ENCODE data around the gene CALML5.

The CALML5 gene

DNA sequence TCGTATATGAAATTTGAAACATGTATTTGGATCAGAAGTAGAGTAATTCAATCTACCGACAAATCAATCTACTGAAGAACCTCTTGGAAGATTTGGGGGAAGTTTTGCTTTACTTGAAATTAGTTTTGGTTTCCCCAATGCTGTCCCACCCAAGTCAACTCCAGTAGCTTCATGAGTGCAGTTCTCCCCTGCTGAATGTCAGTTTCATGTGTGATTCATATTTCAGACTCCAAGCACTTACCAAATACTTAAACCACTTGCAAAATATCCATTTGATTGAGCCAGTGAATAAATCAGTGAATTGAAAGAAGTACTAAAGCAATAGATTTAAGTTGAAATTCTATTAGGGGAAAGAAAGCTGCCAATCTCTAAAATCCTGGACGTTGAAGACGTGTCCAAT lies 9.3 kb downstream of the CALML5 start:
- Histone ChIP-seq H3K9ac (ENCODE audit: insufficient read length) (no peak overlapping the region), H3K9me3 (ENCODE audit: low read depth, low read length) (no peaks in the 10 kb centered on the region)
- TF ChIP-seq FOXP2 (optimal IDR thresholded peaks at IDR 0.05; ENCODE audit: control extremely low read depth, extremely low read length, insufficient read depth) (no peak), POLR2AphosphoS5 (IDR thresholded peaks at IDR 0.05; ENCODE audit: borderline replicate concordance, low read depth, low read length) (no peak), EZH2 (IDR thresholded peaks at IDR 0.05) (no peak)

DNA sequence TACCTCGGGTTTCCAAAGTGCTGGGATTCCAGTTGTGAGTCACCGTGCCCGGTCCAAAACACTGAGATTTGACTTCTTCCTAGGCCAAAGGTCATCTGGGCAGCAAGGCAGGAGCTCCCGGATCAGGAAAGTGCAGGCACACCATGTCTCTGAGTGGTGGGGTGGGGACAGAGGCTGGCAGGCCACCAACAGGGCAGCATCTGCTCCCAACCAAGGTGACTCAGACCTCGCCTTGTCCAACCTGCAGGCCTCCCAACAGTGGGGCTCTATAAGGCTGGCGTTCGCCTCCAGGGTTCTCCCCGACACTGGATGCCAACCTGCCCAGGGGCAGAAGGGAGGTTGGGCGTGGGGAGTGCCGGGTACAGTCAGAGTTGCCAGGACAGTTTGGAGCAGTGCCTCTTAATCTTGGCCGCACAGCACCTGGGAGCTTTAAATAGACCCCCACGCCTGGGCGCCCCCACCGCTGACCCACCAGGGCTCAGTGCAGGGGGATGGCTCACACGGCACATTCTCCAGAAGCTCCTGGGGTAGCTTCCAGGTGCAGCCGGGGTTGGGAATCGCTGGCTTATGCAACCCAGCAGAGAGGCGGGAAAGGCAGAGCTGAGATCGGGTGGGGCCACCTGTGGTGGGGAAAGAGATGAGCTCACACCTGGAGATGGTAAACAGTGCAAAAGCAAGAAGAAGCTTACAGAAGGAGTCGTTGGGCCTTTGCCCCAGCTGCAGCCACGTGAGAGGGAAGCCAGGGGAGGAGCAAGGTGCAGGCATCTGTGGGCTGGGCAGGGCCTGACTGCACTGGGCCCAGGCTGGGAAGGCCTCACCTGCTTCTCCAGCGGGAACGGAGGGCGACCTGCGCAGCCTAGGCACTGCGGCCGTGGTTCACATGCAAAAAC lies 10.9 kb downstream of the CALML5 start:
- DNase-seq (ENCODE audit: low read depth, low spot score) = no peak

More for the DNA sequence above, 9.3 kb downstream of the CALML5 start:
- no peaks in the 10 kb centered on the region for H3K36me3 ChIP-seq (ENCODE audit: insufficient read depth, low read length)
- H3K27ac ChIP-seq = no peak overlapping the region
- DNase-seq (ENCODE audit: low read depth, low spot score) = no peak
- H3K4me3 ChIP-seq = no peak overlapping the region

DNA sequence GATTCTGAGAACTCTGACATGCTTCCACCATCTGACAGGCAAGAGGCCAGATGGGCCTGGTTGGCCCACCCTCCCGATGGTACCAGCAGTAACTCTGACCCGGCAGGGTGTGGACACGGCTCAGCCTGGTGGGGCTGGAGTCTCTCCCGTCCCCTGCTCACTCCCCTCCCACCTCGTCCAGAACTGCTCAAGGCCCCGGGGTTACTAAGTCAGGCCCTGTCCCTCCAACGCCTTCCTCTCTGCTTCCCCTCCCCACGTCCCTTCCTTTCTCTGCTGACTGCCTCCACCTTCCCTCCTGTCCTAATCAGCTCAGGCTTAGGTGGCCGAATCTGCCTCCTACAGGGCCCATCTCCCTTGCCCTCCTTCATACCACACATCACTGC lies 12.5 kb downstream of the CALML5 start:
- no peak for TF ChIP-seq POLR2AphosphoS5 (IDR thresholded peaks at IDR 0.05; ENCODE audit: borderline replicate concordance, low read depth, low read length)
- no peak for TF ChIP-seq FOXP2 (optimal IDR thresholded peaks at IDR 0.05; ENCODE audit: control extremely low read depth, extremely low read length, insufficient read depth)
- no peak for TF ChIP-seq EZH2 (IDR thresholded peaks at IDR 0.05)
- Histone ChIP-seq H3K36me3 (ENCODE audit: insufficient read depth, low read length) (no peaks in the 10 kb centered on the region), H3K9ac (ENCODE audit: insufficient read length) (no peak overlapping the region), H3K27ac (no peak overlapping the region), H3K4me3 (no peak overlapping the region), H3K9me3 (ENCODE audit: low read depth, low read length) (no peaks in the 10 kb centered on the region)
- no peak for DNase-seq (ENCODE audit: low read depth, low spot score)

More for the DNA sequence above, 10.9 kb downstream of the CALML5 start:
- Histone ChIP-seq H3K27ac (no peak overlapping the region), H3K4me3 (no peak overlapping the region), H3K9me3 (ENCODE audit: low read depth, low read length) (no peaks in the 10 kb centered on the region), H3K36me3 (ENCODE audit: insufficient read depth, low read length) (no peaks in the 10 kb centered on the region), H3K9ac (ENCODE audit: insufficient read length) (no peak overlapping the region)
- TF ChIP-seq FOXP2 (optimal IDR thresholded peaks at IDR 0.05; ENCODE audit: control extremely low read depth, extremely low read length, insufficient read depth) (no peak), EZH2 (IDR thresholded peaks at IDR 0.05) (no peak), POLR2AphosphoS5 (IDR thresholded peaks at IDR 0.05; ENCODE audit: borderline replicate concordance, low read depth, low read length) (no peak)

DNA sequence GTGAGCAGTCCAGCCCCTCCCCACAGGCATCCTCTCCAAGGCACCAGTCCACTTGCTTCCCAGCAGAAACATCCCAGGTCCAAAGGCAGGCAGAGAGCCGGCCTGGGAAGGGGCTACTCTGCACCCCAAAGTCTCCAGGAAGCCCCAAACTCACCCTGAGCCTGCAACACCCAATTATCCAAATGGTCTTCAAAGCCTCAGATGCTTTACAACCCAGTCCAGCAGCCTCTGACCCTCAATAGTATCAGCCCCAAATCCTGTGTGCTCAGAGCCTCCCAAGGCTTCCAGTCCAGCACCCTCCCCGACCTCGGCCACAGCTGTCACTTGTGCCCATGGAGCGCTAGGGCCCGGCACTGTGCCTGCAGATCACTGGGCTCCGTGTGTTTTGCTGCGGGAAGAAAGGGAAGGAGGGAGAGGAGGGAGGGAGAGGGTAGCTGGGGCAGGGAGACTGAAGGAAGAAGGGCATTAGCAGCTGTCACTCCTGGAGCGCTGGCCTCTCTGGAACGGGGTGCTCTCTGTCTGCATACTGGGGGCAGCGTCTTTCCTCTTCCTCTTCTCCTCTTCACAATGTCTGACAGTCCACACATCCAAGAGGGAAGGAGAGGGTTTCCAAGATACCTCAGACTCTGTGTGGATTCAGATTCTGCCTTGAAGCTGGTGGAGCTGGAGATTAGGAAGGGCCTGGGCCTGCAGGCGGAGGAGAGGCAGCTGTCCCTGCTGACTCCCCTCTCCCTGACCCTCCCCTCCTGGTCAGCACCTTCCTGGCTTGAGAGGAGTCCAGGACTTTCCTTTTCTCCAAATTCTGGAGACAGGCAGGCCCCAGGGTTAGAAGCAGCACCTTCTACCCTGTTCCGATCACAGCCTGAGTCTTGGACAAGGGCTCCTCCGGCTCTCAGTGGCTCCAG lies 13.2 kb downstream of the CALML5 start:
- Histone ChIP-seq H3K9ac (ENCODE audit: insufficient read length) (no peak overlapping the region), H3K36me3 (ENCODE audit: insufficient read depth, low read length) (no peaks in the 10 kb centered on the region), H3K4me3 (no peak overlapping the region), H3K9me3 (ENCODE audit: low read depth, low read length) (no peaks in the 10 kb centered on the region), H3K27ac (no peak overlapping the region)
- TF ChIP-seq EZH2 (IDR thresholded peaks at IDR 0.05) (no peak), POLR2AphosphoS5 (IDR thresholded peaks at IDR 0.05; ENCODE audit: borderline replicate concordance, low read depth, low read length) (no peak), FOXP2 (optimal IDR thresholded peaks at IDR 0.05; ENCODE audit: control extremely low read depth, extremely low read length, insufficient read depth) (no peak)
- no peak for DNase-seq (ENCODE audit: low read depth, low spot score)

DNA sequence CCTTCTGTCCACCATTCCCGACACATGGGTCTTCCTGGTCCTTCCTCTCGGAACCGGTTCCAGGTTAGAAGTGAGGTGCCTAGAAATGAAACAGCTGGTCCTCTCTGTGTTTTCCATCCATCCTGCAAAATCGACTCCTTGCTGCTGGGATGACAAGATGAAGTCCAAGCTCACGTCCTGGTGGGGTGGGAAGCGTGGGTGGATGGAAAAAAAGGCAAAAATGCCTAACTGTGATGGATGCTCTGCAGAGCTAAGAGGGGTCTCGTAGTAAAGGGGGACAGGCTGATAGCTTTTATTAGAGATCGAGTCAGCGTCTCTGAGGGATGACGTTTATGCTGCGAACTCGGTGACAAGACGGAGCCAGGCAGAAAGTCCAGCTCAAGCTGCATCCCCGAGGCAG lies 14.1 kb downstream of the CALML5 start:
- H3K9me3 ChIP-seq (ENCODE audit: low read depth, low read length) = no peaks in the 10 kb centered on the region
- H3K4me3 ChIP-seq = no peak overlapping the region

DNA sequence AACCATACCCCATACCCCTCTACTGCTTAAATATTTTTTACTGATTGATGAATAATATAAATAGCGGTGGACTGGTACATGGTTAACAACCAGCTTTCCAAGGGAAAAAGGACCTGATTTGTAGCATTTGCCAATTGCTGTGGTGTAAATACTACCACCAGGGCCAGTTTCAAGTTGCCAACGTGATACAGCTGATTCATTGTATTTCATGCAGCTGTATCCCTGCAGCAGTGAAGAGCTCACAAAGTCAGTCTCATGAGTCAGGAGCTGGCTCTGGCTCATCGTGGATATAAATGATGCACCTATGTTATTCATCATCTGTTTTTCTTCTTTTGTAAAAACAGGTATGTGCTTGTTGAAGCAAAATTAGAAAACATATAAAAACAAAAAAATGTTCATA lies 15.2 kb downstream of the CALML5 start:
- TF ChIP-seq POLR2AphosphoS5 (IDR thresholded peaks at IDR 0.05; ENCODE audit: borderline replicate concordance, low read depth, low read length) (no peak), FOXP2 (optimal IDR thresholded peaks at IDR 0.05; ENCODE audit: control extremely low read depth, extremely low read length, insufficient read depth) (no peak), EZH2 (IDR thresholded peaks at IDR 0.05) (no peak)
- Histone ChIP-seq H3K4me3 (no peak overlapping the region), H3K27ac (no peak overlapping the region), H3K9me3 (ENCODE audit: low read depth, low read length) (no peaks in the 10 kb centered on the region), H3K36me3 (ENCODE audit: insufficient read depth, low read length) (no peaks in the 10 kb centered on the region), H3K9ac (ENCODE audit: insufficient read length) (no peak overlapping the region)
- no peak for DNase-seq (ENCODE audit: low read depth, low spot score)

More for the DNA sequence above, 14.1 kb downstream of the CALML5 start:
- Histone ChIP-seq H3K27ac (no peak overlapping the region), H3K36me3 (ENCODE audit: insufficient read depth, low read length) (no peaks in the 10 kb centered on the region), H3K9ac (ENCODE audit: insufficient read length) (no peak overlapping the region)
- no peak for DNase-seq (ENCODE audit: low read depth, low spot score)
- TF ChIP-seq POLR2AphosphoS5 (IDR thresholded peaks at IDR 0.05; ENCODE audit: borderline replicate concordance, low read depth, low read length) (no peak), FOXP2 (optimal IDR thresholded peaks at IDR 0.05; ENCODE audit: control extremely low read depth, extremely low read length, insufficient read depth) (no peak), EZH2 (IDR thresholded peaks at IDR 0.05) (no peak)

DNA sequence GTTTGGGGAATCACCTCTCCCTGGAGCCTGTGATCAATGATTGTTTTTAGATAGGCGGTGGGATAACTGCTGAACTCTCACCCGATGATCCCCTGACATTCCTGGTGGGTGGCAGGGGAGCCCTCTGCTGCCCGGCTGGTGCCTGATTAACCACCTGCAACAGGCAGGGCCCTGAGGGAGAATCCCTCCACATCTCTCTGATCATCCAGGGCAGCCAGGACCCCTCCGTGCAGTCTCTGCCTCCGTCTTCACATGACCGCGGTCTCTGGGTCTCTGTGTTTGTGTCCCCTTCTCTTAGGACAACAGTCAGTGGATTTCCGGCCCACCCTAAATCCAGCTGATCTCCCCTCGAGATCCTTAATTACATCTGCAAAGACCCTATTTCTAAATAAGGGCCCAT lies 17.4 kb downstream of the CALML5 start:
- Histone ChIP-seq H3K9me3 (ENCODE audit: low read depth, low read length) (no peaks in the 10 kb centered on the region), H3K4me3 (no peak overlapping the region), H3K9ac (ENCODE audit: insufficient read length) (no peak overlapping the region), H3K27ac (no peak overlapping the region), H3K36me3 (ENCODE audit: insufficient read depth, low read length) (no peaks in the 10 kb centered on the region)
- no peak for DNase-seq (ENCODE audit: low read depth, low spot score)
- TF ChIP-seq FOXP2 (optimal IDR thresholded peaks at IDR 0.05; ENCODE audit: control extremely low read depth, extremely low read length, insufficient read depth) (no peak), POLR2AphosphoS5 (IDR thresholded peaks at IDR 0.05; ENCODE audit: borderline replicate concordance, low read depth, low read length) (no peak), EZH2 (IDR thresholded peaks at IDR 0.05) (no peak)

DNA sequence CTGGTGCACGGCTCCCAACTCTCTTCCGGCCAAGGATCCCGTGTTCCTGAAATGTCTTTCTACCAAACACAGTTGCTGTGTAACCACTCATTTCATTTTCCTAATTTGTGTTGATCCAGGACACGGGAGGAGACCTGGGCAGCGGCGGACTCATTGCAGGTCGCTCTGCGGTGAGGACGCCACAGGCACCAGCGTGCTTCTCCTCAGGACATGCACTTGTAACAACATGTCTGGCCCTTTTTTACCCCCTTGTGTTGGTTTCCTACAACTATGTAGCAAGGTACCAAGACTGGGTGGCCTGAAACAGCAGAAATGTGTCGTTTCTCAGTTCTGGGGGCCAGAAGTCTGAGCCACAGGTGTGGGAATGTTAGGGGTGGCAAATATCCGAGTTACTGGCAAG lies 18.2 kb downstream of the CALML5 start:
- Histone ChIP-seq H3K27ac (no peak overlapping the region), H3K9ac (ENCODE audit: insufficient read length) (no peak overlapping the region), H3K9me3 (ENCODE audit: low read depth, low read length) (no peaks in the 10 kb centered on the region), H3K4me3 (no peak overlapping the region), H3K36me3 (ENCODE audit: insufficient read depth, low read length) (no peaks in the 10 kb centered on the region)
- TF ChIP-seq EZH2 (IDR thresholded peaks at IDR 0.05) = no peak
- no peak for TF ChIP-seq POLR2AphosphoS5 (IDR thresholded peaks at IDR 0.05; ENCODE audit: borderline replicate concordance, low read depth, low read length)
- TF ChIP-seq FOXP2 (optimal IDR thresholded peaks at IDR 0.05; ENCODE audit: control extremely low read depth, extremely low read length, insufficient read depth) = no peak
- DNase-seq (ENCODE audit: low read depth, low spot score) = no peak

Measured in SK-N-MC (cell line).